Erythroblast (primary cell): ENCODE data around the gene SLX4IP.

ENCODE experiments used
- GATA1 ChIP-seq: IDR thresholded peaks from 2 replicates; pipeline ENCODE4 v1.6.1; 2011; ENCODE audit warnings: low read depth, mild to moderate bottlenecking, control low read depth, low read length, moderate library complexity
- POLR2A ChIP-seq: IDR thresholded peaks from 2 replicates; pipeline ENCODE4 v1.6.1; 2011; ENCODE audit warnings: mild to moderate bottlenecking, low read length

DNA sequence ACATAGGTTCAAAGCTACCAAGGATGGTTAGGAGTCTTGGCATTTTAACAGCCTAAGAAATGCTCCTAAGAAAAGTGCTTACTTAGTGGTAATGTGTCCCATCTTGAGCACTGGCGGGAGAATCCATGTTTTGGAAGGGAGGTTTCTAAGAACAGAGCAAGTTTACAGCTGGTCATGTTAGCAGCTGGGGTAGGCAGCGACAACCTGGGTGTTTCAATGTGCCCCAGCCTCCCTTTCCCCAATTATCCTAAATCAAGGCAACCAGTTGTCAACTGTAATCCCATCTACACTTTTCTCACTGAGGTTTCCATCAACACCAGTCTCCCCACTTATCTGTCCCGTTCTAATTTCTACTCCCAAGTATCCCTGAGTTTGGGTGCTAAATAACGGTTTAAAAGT, 240.3 kb downstream of the SLX4IP start:
- TF ChIP-seq POLR2A = no peak
- no peak for TF ChIP-seq GATA1
